Measurements from ENCODE around the gene PHACTR1.

The PHACTR1 gene

GRCh38 chr6:12803486-12803885 lies 86.9 kb downstream of the PHACTR1 start:
- H3K27ac ChIP-seq (ENCODE audit: low read length) = no peak overlapping the region
- no peak overlapping the region for H3K4me2 ChIP-seq (ENCODE audit: low read length)
- no peaks in the 10 kb centered on the region for H3K79me2 ChIP-seq (ENCODE audit: low read length)
- H3K9me3 ChIP-seq (ENCODE audit: insufficient read depth, low read length) = no peaks in the 10 kb centered on the region
- TF ChIP-seq EZH2phosphoT487 (IDR thresholded peaks at IDR 0.05; ENCODE audit: low read depth) = no peak
- no peak for TF ChIP-seq CTCF (IDR thresholded peaks at IDR 0.05; ENCODE audit: low read depth, low read length)
- no peaks in the 10 kb centered on the region for H4K20me1 ChIP-seq (ENCODE audit: insufficient read depth, low read length)
- H3K4me1 ChIP-seq (ENCODE audit: low read length) = no peaks in the 10 kb centered on the region
- H3K36me3 ChIP-seq (replicated peaks; ENCODE audit: low read depth, low read length) = no peaks in the 10 kb centered on the region
- H3K4me3 ChIP-seq (ENCODE audit: low read length) = no peak overlapping the region
- H3K27me3 ChIP-seq (ENCODE audit: low read depth, low read length) = no peaks in the 10 kb centered on the region
- H3K9ac ChIP-seq (ENCODE audit: low read length) = no peak overlapping the region
- H2AFZ ChIP-seq (ENCODE audit: low read depth, low read length) = no peak overlapping the region

GRCh38 chr6:12804952-12805645 lies 88.5 kb downstream of the PHACTR1 start:
- no peaks in the 10 kb centered on the region for H3K27me3 ChIP-seq (ENCODE audit: low read depth, low read length)

GRCh38 chr6:12806136-12806535 lies 89.6 kb downstream of the PHACTR1 start:
- Histone ChIP-seq H3K27ac (ENCODE audit: low read length) (no peak overlapping the region), H3K9ac (ENCODE audit: low read length) (no peak overlapping the region), H3K4me2 (ENCODE audit: low read length) (no peak overlapping the region), H4K20me1 (ENCODE audit: insufficient read depth, low read length) (no peaks in the 10 kb centered on the region), H3K4me1 (ENCODE audit: low read length) (no peaks in the 10 kb centered on the region), H3K79me2 (ENCODE audit: low read length) (no peaks in the 10 kb centered on the region), H3K4me3 (ENCODE audit: low read length) (no peak overlapping the region), H2AFZ (ENCODE audit: low read depth, low read length) (no peak overlapping the region), H3K27me3 (ENCODE audit: low read depth, low read length) (no peaks in the 10 kb centered on the region), H3K36me3 (replicated peaks; ENCODE audit: low read depth, low read length) (no peaks in the 10 kb centered on the region), H3K9me3 (ENCODE audit: insufficient read depth, low read length) (no peaks in the 10 kb centered on the region)
- TF ChIP-seq CTCF (IDR thresholded peaks at IDR 0.05; ENCODE audit: low read depth, low read length) = no peak
- TF ChIP-seq EZH2phosphoT487 (IDR thresholded peaks at IDR 0.05; ENCODE audit: low read depth) = no peak

More at GRCh38 chr6:12804952-12805645, 88.5 kb downstream of the PHACTR1 start:
- Histone ChIP-seq H3K4me2 (ENCODE audit: low read length) (no peak overlapping the region), H2AFZ (ENCODE audit: low read depth, low read length) (no peak overlapping the region), H3K4me3 (ENCODE audit: low read length) (no peak overlapping the region), H3K79me2 (ENCODE audit: low read length) (no peaks in the 10 kb centered on the region), H3K36me3 (replicated peaks; ENCODE audit: low read depth, low read length) (no peaks in the 10 kb centered on the region), H4K20me1 (ENCODE audit: insufficient read depth, low read length) (no peaks in the 10 kb centered on the region), H3K9ac (ENCODE audit: low read length) (no peak overlapping the region), H3K27ac (ENCODE audit: low read length) (no peak overlapping the region), H3K4me1 (ENCODE audit: low read length) (no peaks in the 10 kb centered on the region), H3K9me3 (ENCODE audit: insufficient read depth, low read length) (no peaks in the 10 kb centered on the region)
- TF ChIP-seq CTCF (IDR thresholded peaks at IDR 0.05; ENCODE audit: low read depth, low read length) (no peak), EZH2phosphoT487 (IDR thresholded peaks at IDR 0.05; ENCODE audit: low read depth) (no peak)

GRCh38 chr6:12806796-12807195 lies 90.2 kb downstream of the PHACTR1 start:
- Histone ChIP-seq H3K36me3 (replicated peaks; ENCODE audit: low read depth, low read length) (no peaks in the 10 kb centered on the region), H3K9me3 (ENCODE audit: insufficient read depth, low read length) (no peaks in the 10 kb centered on the region), H3K27me3 (ENCODE audit: low read depth, low read length) (no peaks in the 10 kb centered on the region), H3K79me2 (ENCODE audit: low read length) (no peaks in the 10 kb centered on the region), H3K4me3 (ENCODE audit: low read length) (no peak overlapping the region), H3K27ac (ENCODE audit: low read length) (no peak overlapping the region), H3K4me1 (ENCODE audit: low read length) (no peaks in the 10 kb centered on the region), H2AFZ (ENCODE audit: low read depth, low read length) (no peak overlapping the region), H4K20me1 (ENCODE audit: insufficient read depth, low read length) (no peaks in the 10 kb centered on the region), H3K4me2 (ENCODE audit: low read length) (no peak overlapping the region), H3K9ac (ENCODE audit: low read length) (no peak overlapping the region)
- TF ChIP-seq EZH2phosphoT487 (IDR thresholded peaks at IDR 0.05; ENCODE audit: low read depth) (no peak), CTCF (IDR thresholded peaks at IDR 0.05; ENCODE audit: low read depth, low read length) (no peak)

All from OCI-LY3 (cell line).